Measurements from ENCODE around the gene NUCB2.

NUCB2 gene

DNA sequence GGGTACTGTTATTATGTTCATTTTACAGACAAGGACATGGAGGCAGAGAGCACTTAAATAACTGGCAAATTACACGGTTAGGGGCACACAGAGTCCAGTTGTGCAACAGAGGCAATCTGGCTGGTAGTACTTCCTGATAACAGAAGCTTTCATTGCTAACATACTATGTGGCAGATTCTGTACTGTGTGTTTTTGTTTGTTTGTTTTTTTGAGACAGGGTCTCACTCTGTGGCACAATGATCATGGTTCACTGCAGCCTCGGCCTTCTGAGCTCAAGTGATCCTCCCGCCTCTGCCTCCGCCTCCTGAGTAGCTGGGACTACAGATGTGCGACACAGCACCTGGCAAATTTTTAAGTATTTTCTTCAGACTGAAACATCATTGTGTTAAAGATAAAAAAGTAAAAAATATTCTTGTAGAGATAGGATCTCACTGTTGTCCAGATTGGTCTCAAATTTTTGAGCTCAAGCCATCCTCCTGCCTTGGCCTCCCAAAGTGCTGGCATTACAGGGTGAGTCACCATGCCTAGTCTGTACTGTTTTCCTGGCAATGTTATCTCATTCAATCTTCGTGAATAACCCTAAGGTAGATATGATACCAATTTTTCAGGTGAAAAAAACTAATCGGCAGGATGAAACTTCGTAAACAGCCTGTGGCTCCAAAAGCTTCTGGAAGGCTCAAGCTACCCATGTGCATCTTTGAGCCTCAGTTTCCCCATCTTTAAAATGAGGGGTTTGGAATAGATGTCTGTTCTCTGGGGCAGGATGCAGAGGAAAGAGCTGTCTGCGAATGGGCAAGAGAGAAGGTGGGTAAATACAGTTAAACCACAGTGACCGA, 921 bp upstream of the NUCB2 start:
- Mint-ChIP-seq H3K4me1 (peaks cover 24% of the 10 kb centered on the region), H3K9me3 (no peaks in the 10 kb centered on the region)
- ATAC-seq (replicated peaks; ENCODE audit: extremely low read depth, poor library complexity, severe bottlenecking) = no peak

DNA sequence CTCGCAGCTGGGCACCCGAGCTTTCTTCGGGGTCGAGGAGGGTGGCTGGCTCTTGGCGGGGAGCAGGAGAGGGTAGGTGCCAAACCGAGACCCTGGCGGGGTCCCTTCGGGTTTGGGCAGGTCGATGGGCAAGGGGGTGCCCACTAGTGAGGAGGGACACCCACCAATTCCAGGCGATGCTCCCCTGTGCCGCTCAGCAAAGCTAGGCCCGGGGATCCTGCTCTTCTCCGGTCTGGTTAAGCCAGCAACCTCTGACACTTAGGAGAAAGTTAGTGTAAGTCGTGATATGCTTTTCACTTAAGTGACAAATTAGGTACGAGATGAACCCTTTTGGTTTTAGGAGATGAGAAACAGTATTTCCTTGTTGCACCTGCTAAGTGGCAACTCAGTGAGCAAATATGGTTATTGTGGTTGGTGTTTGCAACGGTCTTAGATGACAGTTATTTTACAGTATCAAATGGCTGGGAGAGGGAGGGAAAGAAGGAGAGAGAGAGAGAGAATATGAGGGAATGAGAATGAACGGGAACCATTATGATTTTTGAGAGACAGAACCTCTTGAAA, 565 bp downstream of the NUCB2 start:
- Mint-ChIP-seq H3K4me1 (peaks cover 29% of the 10 kb centered on the region), H3K27me3 (no peaks in the 10 kb centered on the region), H3K9me3 (no peaks in the 10 kb centered on the region), H3K36me3 (ENCODE audit: insufficient read depth) (peaks cover 20% of the 10 kb centered on the region), H3K27ac (ENCODE audit: low read depth) (peak overlapping the region; percentile 50), H3K4me3 (peak overlapping the region; percentile 74)
- ATAC-seq (replicated peaks; ENCODE audit: extremely low read depth, poor library complexity, severe bottlenecking) (peak; percentile 59), DNase-seq (ENCODE audit: low spot score in 2 of 2) (peak in 1 of 2 donors; percentile 20)

More for the DNA sequence above, 921 bp upstream of the NUCB2 start:
- H3K27ac Mint-ChIP-seq (ENCODE audit: low read depth) = peak overlapping the region; percentile 50
- peaks cover 18% of the 10 kb centered on the region for H3K36me3 Mint-ChIP-seq (ENCODE audit: insufficient read depth)
- H3K27me3 Mint-ChIP-seq = no peaks in the 10 kb centered on the region
- no peak for DNase-seq (ENCODE audit: low spot score in 2 of 2)
- peak overlapping the region; percentile 74 for H3K4me3 Mint-ChIP-seq

DNA sequence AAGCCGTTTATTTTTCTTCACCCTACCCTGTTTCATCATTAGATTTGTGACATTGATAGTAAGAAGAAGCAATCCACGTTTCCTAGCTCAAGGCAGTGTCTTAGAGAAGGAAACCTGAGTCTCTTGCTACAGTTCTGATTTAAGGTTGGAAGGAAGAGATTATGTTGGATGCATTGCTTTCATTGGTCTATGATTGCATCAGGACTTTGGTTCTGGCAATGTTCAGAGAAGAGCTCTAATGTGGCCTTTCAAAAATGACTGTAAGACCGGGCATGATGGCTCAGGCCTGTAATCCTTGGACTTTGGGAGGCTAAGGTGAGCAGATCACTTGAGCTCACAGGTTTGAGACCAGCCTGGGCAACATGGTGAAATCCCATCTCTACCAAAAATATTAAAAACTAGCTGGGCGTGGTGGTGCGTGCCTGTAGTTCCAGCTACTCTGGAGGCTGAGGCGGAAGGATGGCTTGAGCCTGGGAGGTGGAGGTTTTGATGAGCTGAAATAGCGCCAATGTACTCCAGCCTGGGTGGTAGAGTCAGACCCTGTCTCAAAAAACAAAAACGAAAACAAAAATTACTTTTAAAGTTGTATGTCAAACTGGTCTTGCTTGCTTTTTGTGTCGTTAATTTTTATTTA, 4.1 kb downstream of the NUCB2 start:
- peaks cover 41% of the 10 kb centered on the region for H3K4me1 Mint-ChIP-seq
- ATAC-seq (replicated peaks; ENCODE audit: extremely low read depth, poor library complexity, severe bottlenecking) (no peak), DNase-seq (ENCODE audit: low spot score in 2 of 2) (no peak)
- no peak overlapping the region for H3K4me3 Mint-ChIP-seq
- H3K9me3 Mint-ChIP-seq = no peaks in the 10 kb centered on the region
- no peak overlapping the region for H3K27ac Mint-ChIP-seq (ENCODE audit: low read depth)
- no peaks in the 10 kb centered on the region for H3K27me3 Mint-ChIP-seq
- peaks cover 25% of the 10 kb centered on the region for H3K36me3 Mint-ChIP-seq (ENCODE audit: insufficient read depth)

DNA sequence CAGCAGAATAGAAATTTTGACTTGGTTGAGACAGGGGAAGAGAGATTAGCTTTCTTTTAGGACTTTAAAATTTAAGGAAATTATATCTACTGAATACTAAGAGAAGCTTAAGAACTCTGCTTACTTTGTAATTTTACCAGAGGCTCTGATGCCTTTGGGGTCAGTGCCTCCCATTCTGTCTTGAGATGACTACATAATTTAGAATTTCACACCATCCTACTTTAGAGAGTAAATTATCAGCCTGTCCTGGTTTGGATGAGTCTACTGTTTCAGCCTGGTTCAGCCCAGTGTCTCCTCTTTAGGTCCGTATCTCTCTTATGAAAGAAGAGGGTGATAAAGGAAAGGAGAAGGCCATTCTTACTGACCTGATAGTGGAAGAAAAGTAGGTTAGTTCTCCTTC, 9.8 kb downstream of the NUCB2 start:
- Mint-ChIP-seq H3K4me3 (peak overlapping the region; percentile 44), H3K9me3 (no peaks in the 10 kb centered on the region), H3K36me3 (ENCODE audit: insufficient read depth) (peaks cover 19% of the 10 kb centered on the region), H3K27ac (ENCODE audit: low read depth) (peak overlapping the region; percentile 70), H3K4me1 (peaks cover 38% of the 10 kb centered on the region), H3K27me3 (no peaks in the 10 kb centered on the region)
- no peak for ATAC-seq (replicated peaks; ENCODE audit: extremely low read depth, poor library complexity, severe bottlenecking)
- DNase-seq (ENCODE audit: low spot score in 2 of 2) = no peak

DNA sequence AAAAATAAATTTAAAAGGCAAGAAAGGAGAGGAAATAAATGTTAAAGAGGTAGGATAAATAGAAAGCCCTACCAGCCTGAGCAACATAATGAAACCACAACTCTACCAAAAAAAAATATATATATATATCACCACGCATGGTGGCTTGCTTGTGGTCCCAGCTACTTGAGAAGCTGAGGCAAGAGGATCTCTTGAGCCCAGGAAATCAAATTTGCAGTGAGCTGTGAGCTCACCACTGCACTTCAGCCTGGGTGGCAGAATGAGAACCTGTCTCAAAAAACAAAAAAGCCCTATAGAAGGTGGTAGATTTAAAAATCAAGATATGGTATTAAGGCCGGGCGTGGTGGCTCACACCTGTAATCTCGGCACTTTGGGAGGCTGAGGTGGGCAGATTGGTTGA, 10.5 kb downstream of the NUCB2 start:
- ATAC-seq (replicated peaks; ENCODE audit: extremely low read depth, poor library complexity, severe bottlenecking) (peak; percentile 53), DNase-seq (ENCODE audit: low spot score in 2 of 2) (no peak)
- Mint-ChIP-seq H3K4me1 (peaks cover 35% of the 10 kb centered on the region), H3K9me3 (no peaks in the 10 kb centered on the region), H3K27ac (ENCODE audit: low read depth) (peak overlapping the region; percentile 70), H3K27me3 (no peaks in the 10 kb centered on the region), H3K4me3 (peak overlapping the region; percentile 23), H3K36me3 (ENCODE audit: insufficient read depth) (peaks cover 18% of the 10 kb centered on the region)

DNA sequence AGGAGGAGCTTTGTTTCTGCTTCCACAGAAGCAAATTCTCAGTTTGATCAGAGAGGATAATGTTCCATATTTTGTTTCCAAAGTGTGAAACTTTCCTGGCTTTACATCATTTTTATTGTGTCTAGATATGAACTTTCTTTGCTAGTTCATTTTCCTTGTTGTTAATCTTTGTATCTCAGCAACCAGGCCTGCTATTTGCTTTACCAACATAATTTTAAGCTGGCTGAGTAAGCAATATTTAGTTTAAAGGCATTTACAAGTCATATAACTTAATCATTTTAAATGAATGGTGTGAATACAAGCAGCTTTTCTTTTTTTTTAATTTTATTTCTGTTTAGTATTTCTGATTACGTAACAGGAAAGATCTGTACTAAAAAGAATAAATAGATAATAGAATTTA, 15.2 kb downstream of the NUCB2 start:
- H3K27me3 Mint-ChIP-seq = no peaks in the 10 kb centered on the region
- H3K27ac Mint-ChIP-seq (ENCODE audit: low read depth) = no peak overlapping the region
- H3K4me3 Mint-ChIP-seq = no peak overlapping the region
- no peaks in the 10 kb centered on the region for H3K9me3 Mint-ChIP-seq
- peaks cover 18% of the 10 kb centered on the region for H3K4me1 Mint-ChIP-seq
- DNase-seq (ENCODE audit: low spot score in 2 of 2) (no peak), ATAC-seq (replicated peaks; ENCODE audit: extremely low read depth, poor library complexity, severe bottlenecking) (no peak)
- peaks cover 20% of the 10 kb centered on the region for H3K36me3 Mint-ChIP-seq (ENCODE audit: insufficient read depth)

DNA sequence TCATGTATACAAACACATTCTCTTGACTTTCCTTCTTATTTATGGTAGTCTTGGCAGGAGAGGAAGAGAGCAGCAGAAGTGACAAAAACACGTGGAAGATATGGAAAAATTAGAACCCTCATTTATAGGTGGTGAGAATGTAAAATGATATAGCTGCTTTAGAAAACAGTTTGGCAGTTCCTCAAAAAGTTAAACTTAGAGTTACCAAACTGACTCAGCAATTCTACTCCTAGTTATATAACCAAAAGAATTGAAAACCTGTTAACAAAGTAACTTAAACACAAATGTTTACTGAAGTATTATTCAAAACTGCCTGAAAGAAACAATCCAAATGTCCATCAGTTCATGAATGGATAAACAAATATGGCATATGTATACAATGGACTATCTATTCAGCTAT, 16.8 kb downstream of the NUCB2 start:
- no peak for ATAC-seq (replicated peaks; ENCODE audit: extremely low read depth, poor library complexity, severe bottlenecking)
- no peak overlapping the region for H3K27ac Mint-ChIP-seq (ENCODE audit: low read depth)
- no peak overlapping the region for H3K4me3 Mint-ChIP-seq
- peaks cover 19% of the 10 kb centered on the region for H3K4me1 Mint-ChIP-seq
- DNase-seq (ENCODE audit: low spot score in 2 of 2) = no peak
- no peaks in the 10 kb centered on the region for H3K27me3 Mint-ChIP-seq
- H3K36me3 Mint-ChIP-seq (ENCODE audit: insufficient read depth) = peaks cover 21% of the 10 kb centered on the region
- no peaks in the 10 kb centered on the region for H3K9me3 Mint-ChIP-seq

DNA sequence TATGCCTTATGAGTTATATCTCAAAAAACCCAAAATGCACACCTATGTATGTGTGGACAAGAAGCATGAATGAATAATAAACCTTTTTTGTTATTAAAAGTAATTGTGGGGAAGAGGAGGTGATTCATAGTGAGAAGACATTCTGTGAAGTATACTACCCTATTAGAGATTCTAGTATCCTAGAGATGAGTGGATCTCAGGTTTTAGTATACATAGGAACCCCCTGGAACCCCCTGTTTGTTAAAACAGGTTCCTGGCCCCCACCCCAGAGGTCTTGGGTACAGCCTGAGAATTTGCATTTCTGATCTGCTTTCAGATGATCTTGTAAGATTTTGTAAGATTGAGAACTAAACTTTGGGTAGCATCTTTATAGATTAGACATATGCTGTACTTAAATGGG, 17.5 kb downstream of the NUCB2 start:
- ATAC-seq (replicated peaks; ENCODE audit: extremely low read depth, poor library complexity, severe bottlenecking) = no peak
- Mint-ChIP-seq H3K27ac (ENCODE audit: low read depth) (no peak overlapping the region), H3K36me3 (ENCODE audit: insufficient read depth) (peaks cover 21% of the 10 kb centered on the region), H3K9me3 (no peaks in the 10 kb centered on the region), H3K4me3 (no peak overlapping the region), H3K27me3 (no peaks in the 10 kb centered on the region), H3K4me1 (peaks cover 19% of the 10 kb centered on the region)
- DNase-seq (ENCODE audit: low spot score in 2 of 2) = no peak

DNA sequence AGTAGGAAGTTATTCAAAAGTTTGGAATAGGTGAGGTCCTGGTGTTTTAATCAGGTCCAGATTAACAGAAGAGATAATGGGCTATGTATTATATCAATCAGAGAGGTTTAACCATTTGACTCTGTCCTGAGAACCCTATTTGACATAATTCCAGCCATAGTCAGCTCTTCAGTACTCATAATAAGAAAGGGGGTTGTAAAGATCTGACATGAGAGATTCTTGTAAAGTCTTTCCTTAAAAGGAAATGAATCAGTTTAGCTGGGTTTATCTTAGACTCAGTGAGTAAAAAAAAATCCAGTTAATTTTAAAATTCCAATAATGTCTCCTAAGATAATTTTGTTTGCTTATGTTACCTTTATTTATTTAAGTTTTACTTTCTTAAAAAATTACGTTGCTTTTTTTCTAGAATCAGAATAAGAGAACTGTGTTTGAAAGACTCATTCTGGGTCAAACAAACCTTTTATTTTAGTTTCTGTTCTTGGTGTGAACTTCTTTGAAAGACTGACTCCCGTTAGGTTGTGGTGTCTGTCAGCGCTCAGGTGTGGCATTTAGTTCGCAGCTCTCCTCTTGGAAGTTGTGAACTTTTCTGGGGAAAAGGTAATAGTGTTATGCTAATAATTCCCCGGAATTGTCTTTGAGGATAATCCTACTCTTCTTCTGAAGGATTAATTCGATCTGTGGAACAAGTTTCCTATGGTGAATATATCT, 20.5 kb downstream of the NUCB2 start:
- Mint-ChIP-seq H3K4me1 (peaks cover 19% of the 10 kb centered on the region), H3K27ac (ENCODE audit: low read depth) (peak overlapping the region; percentile 43), H3K36me3 (ENCODE audit: insufficient read depth) (peaks cover 26% of the 10 kb centered on the region), H3K4me3 (peak overlapping the region; percentile 41), H3K9me3 (no peaks in the 10 kb centered on the region), H3K27me3 (no peaks in the 10 kb centered on the region)
- DNase-seq (ENCODE audit: low spot score in 2 of 2) (no peak), ATAC-seq (replicated peaks; ENCODE audit: extremely low read depth, poor library complexity, severe bottlenecking) (no peak)

DNA sequence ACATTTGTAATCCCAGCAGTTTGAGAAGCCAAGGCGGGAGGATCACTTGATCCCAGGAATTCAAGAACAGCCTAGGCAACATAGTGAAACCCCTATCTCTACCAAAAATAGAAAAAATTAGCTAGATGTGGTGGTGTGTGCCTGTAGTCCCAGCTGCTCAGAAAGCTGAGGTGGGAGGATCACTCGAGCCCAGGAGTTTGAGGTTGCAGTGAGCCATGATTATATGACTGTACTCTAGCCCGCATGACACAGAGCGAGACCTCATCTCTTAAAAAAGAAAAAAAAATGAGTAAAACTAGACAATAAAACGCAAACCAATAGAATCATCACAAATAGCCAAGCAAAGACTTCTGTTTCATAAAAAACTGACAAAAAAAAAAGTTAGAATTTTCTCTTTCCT, 21.8 kb downstream of the NUCB2 start:
- no peaks in the 10 kb centered on the region for H3K9me3 Mint-ChIP-seq
- no peaks in the 10 kb centered on the region for H3K27me3 Mint-ChIP-seq
- H3K4me3 Mint-ChIP-seq = no peak overlapping the region
- H3K36me3 Mint-ChIP-seq (ENCODE audit: insufficient read depth) = peaks cover 29% of the 10 kb centered on the region
- peaks cover 19% of the 10 kb centered on the region for H3K4me1 Mint-ChIP-seq
- peak overlapping the region; percentile 55 for H3K27ac Mint-ChIP-seq (ENCODE audit: low read depth)
- DNase-seq (ENCODE audit: low spot score in 2 of 2) = no peak
- no peak for ATAC-seq (replicated peaks; ENCODE audit: extremely low read depth, poor library complexity, severe bottlenecking)

DNA sequence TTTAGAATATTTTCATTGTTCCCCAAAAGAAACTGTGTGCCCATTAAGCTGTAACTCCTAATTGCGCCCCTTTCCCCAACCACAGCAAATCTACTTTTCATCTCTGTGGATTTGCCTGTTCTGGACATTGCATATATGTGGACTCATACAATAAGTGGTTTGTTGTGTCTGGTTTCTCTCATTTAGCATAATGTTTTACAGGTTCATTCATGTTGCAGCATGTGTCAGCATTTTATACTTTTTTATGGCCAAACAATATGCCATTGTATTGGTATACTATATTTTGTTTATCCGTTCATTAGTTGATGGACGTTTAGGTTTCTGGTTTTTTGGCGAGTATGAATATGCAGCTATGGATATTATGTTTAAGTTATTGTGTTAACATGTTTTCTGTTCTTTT, 23.8 kb downstream of the NUCB2 start:
- no peaks in the 10 kb centered on the region for H3K9me3 Mint-ChIP-seq
- H3K27ac Mint-ChIP-seq (ENCODE audit: low read depth) = no peak overlapping the region
- H3K27me3 Mint-ChIP-seq = no peaks in the 10 kb centered on the region
- H3K36me3 Mint-ChIP-seq (ENCODE audit: insufficient read depth) = peaks cover 35% of the 10 kb centered on the region
- H3K4me3 Mint-ChIP-seq = no peak overlapping the region
- H3K4me1 Mint-ChIP-seq = peaks cover 14% of the 10 kb centered on the region
- DNase-seq (ENCODE audit: low spot score in 2 of 2) = no peak
- ATAC-seq (replicated peaks; ENCODE audit: extremely low read depth, poor library complexity, severe bottlenecking) = no peak

DNA sequence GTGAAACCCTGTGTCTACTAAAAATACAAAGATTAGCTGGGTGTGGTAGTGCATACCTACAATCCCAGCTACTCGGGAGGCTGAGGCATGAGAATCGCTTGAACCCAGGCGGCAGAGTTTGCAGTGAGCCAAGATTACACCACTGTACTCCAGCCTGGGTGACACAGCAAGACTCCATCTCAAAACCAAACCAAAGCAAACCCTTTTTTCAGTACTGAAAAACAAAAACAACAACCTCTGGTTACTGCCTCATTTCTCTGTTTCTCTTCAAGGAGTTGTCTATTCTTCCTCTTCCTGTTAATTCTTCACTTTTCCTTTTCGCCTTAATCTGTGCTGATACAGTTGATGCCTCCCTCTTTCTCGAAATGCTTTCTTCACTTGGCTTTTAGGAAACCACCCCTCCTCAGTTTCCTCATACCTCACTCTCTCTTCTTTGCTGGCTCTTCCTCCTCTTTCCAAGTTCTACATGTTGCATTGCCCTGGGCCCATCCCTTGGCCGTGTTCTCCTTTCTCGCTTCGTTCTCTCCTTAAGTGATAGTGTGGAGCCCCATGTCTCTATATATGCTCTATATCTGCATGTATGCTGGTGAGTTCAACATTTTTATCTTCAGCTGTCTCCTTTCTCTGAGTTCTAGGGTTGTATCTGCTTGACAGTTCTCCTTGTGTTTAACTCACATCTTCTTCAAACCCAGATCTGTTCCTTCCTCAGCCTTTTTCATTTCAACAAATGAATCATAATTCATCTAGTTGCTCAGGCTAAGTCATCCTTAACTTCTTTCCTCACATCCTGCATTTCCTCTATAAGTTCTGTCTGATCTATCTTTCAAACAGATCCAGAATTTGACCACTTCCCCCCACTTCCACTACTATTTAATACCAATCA, 37.1 kb downstream of the NUCB2 start:
- H3K4me1 Mint-ChIP-seq = no peaks in the 10 kb centered on the region
- H3K36me3 Mint-ChIP-seq (ENCODE audit: insufficient read depth) = peaks cover 41% of the 10 kb centered on the region
- H3K27ac Mint-ChIP-seq (ENCODE audit: low read depth) = no peak overlapping the region
- H3K4me3 Mint-ChIP-seq = no peak overlapping the region
- H3K27me3 Mint-ChIP-seq = no peaks in the 10 kb centered on the region
- no peak for ATAC-seq (replicated peaks; ENCODE audit: extremely low read depth, poor library complexity, severe bottlenecking)
- no peak for DNase-seq (ENCODE audit: low spot score in 2 of 2)
- no peaks in the 10 kb centered on the region for H3K9me3 Mint-ChIP-seq
